IMR-90 (cell line): ENCODE results near the gene GPR180. TPM values are rescaled to one million over a fixed set of nuclear protein-coding genes. Genes with fewer than 3 reads are reported as not detected.

Experiments used
- ATAC-seq: fragments of 200-7000 bp; cut with Tn5 transposase; 2 replicates; pipeline ENCODE4 v1.9.1; 2020; ENCODE audit warnings: low read depth, mild to moderate bottlenecking, moderate library complexity
- BruUV-seq: library from RNA; stranded (reverse); fragments of 400-500 nt; replicated peaks from 2 replicates; lab custom pipeline; 2021; lab: Mats Ljungman, UMichigan
- CTCF ChIA-PET: fragments of 300-600 bp; formaldehyde crosslinking; extraction: SDS; loops from one replicate; lab custom pipeline; 2021; ENCODE audit warnings: antibody characterized with exemption; lab: Yijun Ruan, JAX
- POLR2A ChIA-PET: fragments of 300-600 bp; sonication (Branson Sonifier 250); formaldehyde crosslinking; loops from one replicate; lab custom pipeline; 2022; ENCODE audit warnings: antibody characterized with exemption; ENCODE audit not compliant: unreplicated experiment; lab: Charles Lee
- DNase-seq: peaks from one replicate; pipeline ENCODE4 v3.0.0; 2013
- H2AFZ ChIP-seq: replicated peaks from 2 replicates; pipeline ENCODE3; 2013; ENCODE audit warnings: low read length, mild to moderate bottlenecking; ENCODE audit not compliant: poor library complexity
- H2AK5ac ChIP-seq: 2 replicates; pipeline ENCODE4 v1.6.1; 2013; ENCODE audit warnings: low read depth, low read length, inconsistent platforms
- H2AK9ac ChIP-seq: replicated peaks from 2 replicates; pipeline ENCODE3; 2013; ENCODE audit warnings: mild to moderate bottlenecking, low read depth, low read length, moderate library complexity; ENCODE audit not compliant: poor library complexity
- H2BK120ac ChIP-seq: 2 replicates; pipeline ENCODE4 v1.6.1; 2013; ENCODE audit warnings: low read depth, low read length, inconsistent platforms
- H2BK15ac ChIP-seq: 3 replicates; pipeline ENCODE4 v1.6.1; 2013; ENCODE audit warnings: low read depth, low read length, inconsistent platforms
- H2BK20ac ChIP-seq: 2 replicates; pipeline ENCODE4 v1.6.1; 2013; ENCODE audit warnings: low read depth, mild to moderate bottlenecking, inconsistent platforms, low read length, moderate library complexity
- H2BK5ac ChIP-seq: 2 replicates; pipeline ENCODE4 v1.6.1; 2013; ENCODE audit warnings: mild to moderate bottlenecking, low read depth, low read length, inconsistent platforms; ENCODE audit not compliant: poor library complexity, severe bottlenecking
- H3K14ac ChIP-seq: replicated peaks from 2 replicates; pipeline ENCODE4 v1.6.1; 2013; ENCODE audit warnings: low read depth, low read length, inconsistent platforms
- H3K18ac ChIP-seq: 2 replicates; pipeline ENCODE4 v1.6.1; 2013; ENCODE audit warnings: low read depth, low read length, control low read depth
- H3K23ac ChIP-seq: 2 replicates; pipeline ENCODE4 v1.6.1; 2013; ENCODE audit warnings: low read depth, low read length, inconsistent platforms
- H3K27ac ChIP-seq: 2 replicates; pipeline ENCODE4 v1.5.1; 2013; ENCODE audit warnings: mild to moderate bottlenecking, control low read depth, low read length; ENCODE audit not compliant: insufficient read depth
- H3K27me3 ChIP-seq: 2 replicates; pipeline ENCODE4 v1.6.1; 2013; ENCODE audit warnings: low read length; ENCODE audit not compliant: control insufficient read depth, insufficient read depth
- H3K36me3 ChIP-seq: 2 replicates; pipeline ENCODE4 v1.6.1; 2013; ENCODE audit warnings: low read length, mixed read lengths; ENCODE audit not compliant: control insufficient read depth, insufficient read depth
- H3K4ac ChIP-seq: 2 replicates; pipeline ENCODE4 v1.6.1; 2013; ENCODE audit warnings: low read depth, low read length, inconsistent platforms
- H3K4me1 ChIP-seq: 2 replicates; pipeline ENCODE4 v1.6.1; 2013; ENCODE audit warnings: low read length, mixed read lengths; ENCODE audit not compliant: control insufficient read depth, insufficient read depth
- H3K4me2 ChIP-seq: 2 replicates; pipeline ENCODE4 v1.6.1; 2013; ENCODE audit warnings: low read depth, mild to moderate bottlenecking, control low read depth, low read length, moderate library complexity
- H3K4me3 ChIP-seq: 2 replicates; pipeline ENCODE4 v1.5.1; 2013; ENCODE audit warnings: low read depth, mild to moderate bottlenecking, control low read depth, low read length, moderate library complexity; ENCODE audit not compliant: insufficient read depth
- H3K56ac ChIP-seq: 2 replicates; pipeline ENCODE4 v1.6.1; 2013; ENCODE audit warnings: low read length, inconsistent platforms; ENCODE audit not compliant: insufficient read depth; ENCODE audit errors: extremely low read depth
- H3K79me1 ChIP-seq, 2 experiments: 2 replicates each; pipeline ENCODE4 v1.6.1; 2013; ENCODE audit warnings: low read length in 2 of 2, inconsistent platforms in 1 of 2, low read depth in 1 of 2
- H3K9ac ChIP-seq: 2 replicates; pipeline ENCODE4 v1.6.1; 2013; ENCODE audit warnings: low read depth, low read length, control low read depth
- H3K9me1 ChIP-seq: 2 replicates; pipeline ENCODE4 v1.6.1; 2013; ENCODE audit warnings: low read length, inconsistent platforms; ENCODE audit not compliant: insufficient read depth
- H3K9me3 ChIP-seq: 2 replicates; pipeline ENCODE4 v1.6.1; 2013; ENCODE audit warnings: low read length; ENCODE audit not compliant: control insufficient read depth, insufficient read depth
- H4K20me1 ChIP-seq: 2 replicates; pipeline ENCODE4 v1.6.1; 2013; ENCODE audit warnings: low read length, inconsistent platforms; ENCODE audit not compliant: insufficient read depth
- H4K5ac ChIP-seq: 2 replicates; pipeline ENCODE4 v1.6.1; 2013; ENCODE audit warnings: mild to moderate bottlenecking, low read depth, low read length, control low read depth
- H4K8ac ChIP-seq, 2 experiments: 2 replicates each; pipeline ENCODE4 v1.6.1; 2013; ENCODE audit warnings: low read depth in 2 of 2, low read length in 2 of 2, control low read depth in 1 of 2, inconsistent platforms in 1 of 2
- H4K91ac ChIP-seq: 2 replicates; pipeline ENCODE4 v1.6.1; 2013; ENCODE audit warnings: low read depth, low read length, inconsistent platforms; ENCODE audit not compliant: insufficient read depth
- CTCF ChIP-seq: conservative IDR thresholded peaks from 2 replicates; pipeline ENCODE4 v1.5.1; 2012; ENCODE audit warnings: mild to moderate bottlenecking, low read depth, low read length, improper control_type of control experiment
- RAD21 ChIP-seq: IDR thresholded peaks from 2 replicates; pipeline ENCODE4 v1.6.1; 2012; ENCODE audit warnings: low read length, improper control_type of control experiment
- SMC3 ChIP-seq: fragments of 150-350 bp; IDR thresholded peaks from 2 replicates; pipeline ENCODE4 v1.6.1; 2016; ENCODE audit warnings: low read depth, mild to moderate bottlenecking, antibody characterized with exemption, low read length, moderate library complexity
- WGBS, 2 experiments: methylation state at CpG; one replicate each; pipeline versions ENCODE4 v1.1.5 to v1.1.7; 2013; ENCODE audit warnings: missing lambda C conversion rate in 2 of 2; ENCODE audit not compliant: insufficient read length in 1 of 2; ENCODE audit errors: extremely low coverage in 2 of 2; 5-methylcytosine and 5-hydroxymethylcytosine counted together
- dilution Hi-C: fragments of 300-500 bp; cut with HindIII; formaldehyde crosslinking; loops from one replicate; pipeline ENCODE4 v1.14.3; 2018; ENCODE audit warnings: low sequenced_read_pairs; ENCODE audit not compliant: unreplicated experiment
- in situ Hi-C: fragments of 300-500 bp; cut with MboI; formaldehyde crosslinking; loops from 3 replicates; pipeline ENCODE4 v1.14.3; 2019; ENCODE audit warnings: low sequenced_read_pairs, inconsistent platforms, mixed read lengths
- intact Hi-C: fragments of 100-400 bp; cut with micrococcal nuclease; formaldehyde crosslinking; loops from 2 replicates; pipeline ENCODE4 v1.10.0; 2022
- polyA plus RNA-seq, 3 experiments: library from polyadenylated mRNA; depleted of rRNA; stranded (reverse); fragments of >200 nt; gene quantifications; 2 replicates each; pipeline ENCODE4 v1.2.3, GENCODE V29; 2012; ENCODE audit warnings: low replicate concordance in 1 of 3
- total RNA-seq: library from RNA; depleted of rRNA; stranded (reverse); fragments of >200 nt; gene quantifications from 2 replicates; pipeline ENCODE4 v1.2.3, GENCODE V29; 2012
- TF ChIP-seq, protein P1 (sequence below): fragments of 150-350 bp; IDR thresholded peaks from 2 replicates; pipeline ENCODE4 v1.6.1; 2016; ENCODE audit warnings: low read depth, mild to moderate bottlenecking, low read length, moderate library complexity, borderline replicate concordance

GPR180 gene
- total and polyA plus RNA-seq, 2 of the 4 experiments (the other 2 are of a cell fraction): 2.8 to 10.8 TPM

GRCh38 chr13:94617389-94618000, 15.8 kb downstream of the GPR180 start:
- dilution Hi-C loops: no loop called here
- no peak overlapping the region for H2BK20ac ChIP-seq
- TF ChIP-seq SMC3: peak; percentile 50; the same call in 1 of the 2 replicates
- TF ChIP-seq, protein P1, sequence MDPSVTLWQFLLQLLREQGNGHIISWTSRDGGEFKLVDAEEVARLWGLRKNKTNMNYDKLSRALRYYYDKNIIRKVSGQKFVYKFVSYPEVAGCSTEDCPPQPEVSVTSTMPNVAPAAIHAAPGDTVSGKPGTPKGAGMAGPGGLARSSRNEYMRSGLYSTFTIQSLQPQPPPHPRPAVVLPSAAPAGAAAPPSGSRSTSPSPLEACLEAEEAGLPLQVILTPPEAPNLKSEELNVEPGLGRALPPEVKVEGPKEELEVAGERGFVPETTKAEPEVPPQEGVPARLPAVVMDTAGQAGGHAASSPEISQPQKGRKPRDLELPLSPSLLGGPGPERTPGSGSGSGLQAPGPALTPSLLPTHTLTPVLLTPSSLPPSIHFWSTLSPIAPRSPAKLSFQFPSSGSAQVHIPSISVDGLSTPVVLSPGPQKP: no peak
- TF ChIP-seq RAD21: peak; percentile 67
- TF ChIP-seq CTCF: peak; percentile 58

More at GRCh38 chr13:94617389-94618000, 15.8 kb downstream of the GPR180 start:
- ATAC-seq (peak; percentile 42; the same call in 1 of the 2 replicates), DNase-seq (no peak)
- H2BK15ac ChIP-seq: no peak overlapping the region
- H4K91ac ChIP-seq: no peak overlapping the region
- no peaks in the 10 kb centered on the region for H3K9me1 ChIP-seq
- no peak overlapping the region for H3K9ac ChIP-seq
- H3K4ac ChIP-seq: no peak overlapping the region
- no peak overlapping the region for H3K4me2 ChIP-seq
- no peak overlapping the region for H2AK9ac ChIP-seq
- BruUV-seq: no TSS peak
- WGBS, 2 experiments: no CpG with 5 or more reads among the region's 4 CpGs
- H3K4me3 ChIP-seq: no peak overlapping the region
- no peak overlapping the region for H2AFZ ChIP-seq
- no peak overlapping the region for H3K27ac ChIP-seq
- H2AK5ac ChIP-seq: no peak overlapping the region
- ChIA-PET POLR2A (interaction anchor here (1.0 to 1.2 kb wide), 2 partner anchors 40 to 182 kb away, joined by 3 to 7 read pairs; no protein-coding TSS in a partner anchor), CTCF (interaction anchor here (0.7 to 2.3 kb wide), 9 partner anchors 12 to 188 kb away, joined by 3 to 8 read pairs (median 5); partner anchors contain the start of gene TGDS)
- no peak overlapping the region for H4K8ac ChIP-seq
- H3K23ac ChIP-seq: no peak overlapping the region
- no peaks in the 10 kb centered on the region for H3K4me1 ChIP-seq
- no peak overlapping the region for H2BK5ac ChIP-seq
- no peak overlapping the region for H3K56ac ChIP-seq
- no peaks in the 10 kb centered on the region for H3K9me3 ChIP-seq
- H3K18ac ChIP-seq: no peak overlapping the region
- H4K5ac ChIP-seq: no peak overlapping the region
- H2BK120ac ChIP-seq: no peak overlapping the region
- in situ Hi-C loops: loop anchor here (25.0 kb wide), 1 partner anchor 1380 kb away; the partner anchor contains the start of gene GPC6
- H3K27me3 ChIP-seq: no peaks in the 10 kb centered on the region
- peaks cover 6% of the 10 kb centered on the region; the same call in 1 of the 2 replicates for H4K20me1 ChIP-seq
- peaks cover 14 to 21% of the 10 kb centered on the region in 2 experiments; a peak in 3 of 4 replicates for H3K79me1 ChIP-seq
- intact Hi-C loops: loop anchor here (1.0 to 5.0 kb wide), 2 partner anchors 182 to 860 kb away; no protein-coding TSS in a partner anchor
- H3K36me3 ChIP-seq: peaks cover 10% of the 10 kb centered on the region
- no peak overlapping the region for H3K14ac ChIP-seq
